Muscle of back (tissue), 11 donors: ENCODE data around the gene DDB1. TPM values are rescaled to one million over a fixed set of nuclear protein-coding genes. Genes with fewer than 3 reads are reported as not detected.

Experiments used
- DNase-seq, 3 donors: peaks; one replicate each; pipeline versions ENCODE4 v3.0.0 to v3.0.0-alpha.2; 2013
- polyA plus RNA-seq, 10 donors: library from polyadenylated mRNA; unstranded; fragments of 120-200 nt; gene quantifications; one replicate each; pipeline ENCODE4 v1.2.1, GENCODE V29; 2013; ENCODE audit not compliant: insufficient read length in 10 of 10

Gene DDB1
- polyA plus RNA-seq, 10 donors, result 148 to 211 (median 188) TPM

GRCh38 chr11:61298663-61299244 lies 34.2 kb downstream of the DDB1 start:
- DNase-seq, result no peak

- DNase-seq, result peak; percentile 61 to 86 (median 78)
Observed at GRCh38 chr11:61297746-61298145, 35.2 kb downstream of the DDB1 start.

- no peak for DNase-seq
Observed at GRCh38 chr11:61297341-61297740, 35.6 kb downstream of the DDB1 start.

GRCh38 chr11:61295596-61295926 lies 37.3 kb downstream of the DDB1 start:
- DNase-seq, result peak; percentile 15 to 52 (median 16)

GRCh38 chr11:61294717-61295595 lies 37.9 kb downstream of the DDB1 start, which contains the start of gene VWCE:
VWCE (minus strand) TSS chr11:61295316; CDS start chr11:61295037, 279 bp downstream.
- DNase-seq, result peak; percentile 54 to 87 (median 55)

- DNase-seq, result peak; percentile 55 to 89 (median 66)
Observed at GRCh38 chr11:61293867-61294716, 38.8 kb downstream of the DDB1 start.

- DNase-seq, result no peak
Observed at GRCh38 chr11:61292356-61292755, 40.5 kb downstream of the DDB1 start.

- no peak for DNase-seq
Observed at GRCh38 chr11:61290905-61291690, 41.8 kb downstream of the DDB1 start.

GRCh38 chr11:61287338-61287977 lies 45.4 kb downstream of the DDB1 start:
- no peak for DNase-seq

GRCh38 chr11:61283613-61284012 lies 49.3 kb downstream of the DDB1 start:
- no peak for DNase-seq

- DNase-seq, result no peak
Observed at GRCh38 chr11:61281581-61282250, 51.2 kb downstream of the DDB1 start.

- DNase-seq, result no peak
Observed at GRCh38 chr11:61280883-61281580, 51.9 kb downstream of the DDB1 start.

- no peak for DNase-seq
Observed at GRCh38 chr11:61279934-61280659, 52.8 kb downstream of the DDB1 start.

- DNase-seq, result no peak
Observed at GRCh38 chr11:61278001-61278470, 54.9 kb downstream of the DDB1 start.

GRCh38 chr11:61277186-61278000 lies 55.5 kb downstream of the DDB1 start:
- no peak for DNase-seq

- no peak for DNase-seq
Observed at GRCh38 chr11:61275191-61275590, 57.7 kb downstream of the DDB1 start.

GRCh38 chr11:61274084-61274483 lies 58.8 kb downstream of the DDB1 start:
- no peak for DNase-seq
